Measurements from ENCODE around the gene PLAC8. TPM values are rescaled to one million over a fixed set of nuclear protein-coding genes. Genes with fewer than 3 reads are reported as not detected.

Gene PLAC8
- total and polyA plus RNA-seq, 2 of the 4 experiments (the other 2 are of a cell fraction), result not detected

GRCh38 chr4:83138946-83139345 lies 24.4 kb upstream of the PLAC8 start:
- Histone ChIP-seq H2AFZ (replicated peaks; ENCODE audit: low read length, poor library complexity) (no peak overlapping the region), H3K79me1 (ENCODE audit: low read depth in 1 of 2, low read length in 2 of 2) (no peaks in the 10 kb centered on the region), H3K9ac (ENCODE audit: low read depth, low read length) (no peak overlapping the region), H3K14ac (replicated peaks; ENCODE audit: low read depth, low read length) (no peak overlapping the region), H4K5ac (ENCODE audit: low read depth, low read length) (no peak overlapping the region), H2BK120ac (ENCODE audit: low read depth, low read length) (no peak overlapping the region), H3K27ac (ENCODE audit: insufficient read depth, low read length) (peak overlapping the region; percentile 2; the same call in 1 of the 2 replicates), H4K20me1 (ENCODE audit: insufficient read depth, low read length) (no peaks in the 10 kb centered on the region), H3K4ac (ENCODE audit: low read depth, low read length) (no peak overlapping the region), H4K8ac (ENCODE audit: low read depth in 2 of 2, low read length in 2 of 2) (no peak overlapping the region), H2BK15ac (ENCODE audit: low read depth, low read length) (no peak overlapping the region), H2BK5ac (ENCODE audit: low read depth, low read length, poor library complexity, severe bottlenecking) (no peak overlapping the region), H3K27me3 (ENCODE audit: control insufficient read depth, insufficient read depth, low read length) (no peaks in the 10 kb centered on the region), H3K4me1 (ENCODE audit: control insufficient read depth, insufficient read depth, low read length) (no peaks in the 10 kb centered on the region; the same call in 1 of the 2 replicates), H2AK9ac (replicated peaks; ENCODE audit: low read depth, low read length, poor library complexity) (no peak overlapping the region), H3K9me3 (ENCODE audit: control insufficient read depth, insufficient read depth, low read length) (peaks cover 5% of the 10 kb centered on the region), H3K4me2 (ENCODE audit: low read depth, low read length) (no peak overlapping the region), H2BK20ac (ENCODE audit: low read depth, low read length) (no peak overlapping the region), H3K36me3 (ENCODE audit: control insufficient read depth, insufficient read depth, low read length) (no peaks in the 10 kb centered on the region), H3K18ac (ENCODE audit: low read depth, low read length) (no peak overlapping the region), H2AK5ac (ENCODE audit: low read depth, low read length) (no peak overlapping the region), H3K23ac (ENCODE audit: low read depth, low read length) (no peak overlapping the region), H4K91ac (ENCODE audit: insufficient read depth, low read depth, low read length) (no peak overlapping the region), H3K4me3 (ENCODE audit: insufficient read depth, low read depth, low read length) (no peak overlapping the region), H3K56ac (ENCODE audit: extremely low read depth, insufficient read depth, low read length) (no peak overlapping the region), H3K9me1 (ENCODE audit: insufficient read depth, low read length) (no peaks in the 10 kb centered on the region)
- no peak for TF ChIP-seq MAFK (IDR thresholded peaks at IDR 0.05; ENCODE audit: low read depth, low read length)
- TF ChIP-seq, protein P1, sequence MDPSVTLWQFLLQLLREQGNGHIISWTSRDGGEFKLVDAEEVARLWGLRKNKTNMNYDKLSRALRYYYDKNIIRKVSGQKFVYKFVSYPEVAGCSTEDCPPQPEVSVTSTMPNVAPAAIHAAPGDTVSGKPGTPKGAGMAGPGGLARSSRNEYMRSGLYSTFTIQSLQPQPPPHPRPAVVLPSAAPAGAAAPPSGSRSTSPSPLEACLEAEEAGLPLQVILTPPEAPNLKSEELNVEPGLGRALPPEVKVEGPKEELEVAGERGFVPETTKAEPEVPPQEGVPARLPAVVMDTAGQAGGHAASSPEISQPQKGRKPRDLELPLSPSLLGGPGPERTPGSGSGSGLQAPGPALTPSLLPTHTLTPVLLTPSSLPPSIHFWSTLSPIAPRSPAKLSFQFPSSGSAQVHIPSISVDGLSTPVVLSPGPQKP (IDR thresholded peaks at IDR 0.05; ENCODE audit: borderline replicate concordance, low read depth, low read length), result no peak
- ATAC-seq (ENCODE audit: low read depth) (no peak), DNase-seq (no peak)
- in situ Hi-C loops (cut with MboI; ENCODE audit: low sequenced_read_pairs) (no loop called here), intact Hi-C loops (cut with micrococcal nuclease) (no loop called here), dilution Hi-C loops (cut with HindIII; ENCODE audit: low sequenced_read_pairs, unreplicated experiment) (no loop called here)
- WGBS, 2 experiments (ENCODE audit: extremely low coverage in 2 of 2, insufficient read length in 1 of 2), result no CpG with 5 or more reads among the region's 4 CpGs
- ChIA-PET POLR2A (ENCODE audit: unreplicated experiment) (no interaction called here), CTCF (no interaction called here)
- no TSS peak for BruUV-seq (replicated peaks)

Measured in IMR-90 (cell line).